Pancreas (tissue), 10 donors: Measurements from ENCODE around the gene STK38L. TPM values are rescaled to one million over a fixed set of nuclear protein-coding genes. Genes with fewer than 3 reads are reported as not detected.

ENCODE experiments used
- ATAC-seq, 4 donors: fragments of 200-7000 bp; cut with Tn5 transposase; one replicate each; pipeline versions ENCODE4 v1.8.0 to v1.9.1; 2020; ENCODE audit warnings: mild to moderate bottlenecking in 4 of 4, moderate library complexity in 4 of 4
- DNase-seq, 6 donors: peaks; one replicate each; pipeline ENCODE4 v3.0.0-alpha.2; 2020
- FAIRE-seq: peaks from 2 replicates; lab custom pipeline; 2012; peaks lifted over from hg19 to GRCh38; lab: Jason Lieb, UNC
- H3K27ac ChIP-seq, 4 donors: fragments of 200-600 bp; sonication (generic); 1 replicate in 3 of 4; 2 replicates in 1 of 4; pipeline versions ENCODE4 v1.5.0 to v1.8.0; 2020
- H3K27me3 ChIP-seq, 4 donors: fragments of 200-600 bp; one replicate each; pipeline ENCODE4 v1.8.0; 2021
- H3K36me3 ChIP-seq, 3 donors: fragments of 200-600 bp; sonication (generic) in 1 of 3; one replicate each; pipeline versions ENCODE4 v1.5.0 to v1.8.0; 2020 to 2021
- H3K4me1 ChIP-seq, 3 donors: fragments of 200-600 bp; one replicate each; pipeline ENCODE4 v1.8.0; 2021
- H3K4me3 ChIP-seq, 4 donors: fragments of 200-600 bp; sonication (generic) in 2 of 4; one replicate each; pipeline versions ENCODE4 v1.5.0 to v1.8.0; 2020 to 2021
- H3K9me3 ChIP-seq, 4 donors: fragments of 200-600 bp; one replicate each; pipeline ENCODE4 v1.8.0; 2021
- WGBS, 2 donors: extraction: QIAGEN DNeasy Blood & Tissue Kit; methylation state at CpG; one replicate each; pipeline ENCODE4 v1.1.7; 2013; 5-methylcytosine and 5-hydroxymethylcytosine counted together
- intact Hi-C, 3 donors: fragments of 100-400 bp; cut with DNase I; formaldehyde crosslinking; loops; one replicate each; pipeline versions ENCODE4 v1.11.1 to v1.14.2; 2022
- polyA plus RNA-seq, 2 donors: library from polyadenylated mRNA; stranded (reverse); fragments of 200-250 nt; gene quantifications; one replicate each; pipeline ENCODE4 v1.2.3, GENCODE V29; 2013
- total RNA-seq, 6 donors: library from RNA; stranded (reverse); fragmentation: NEBNext Ultra II Directional in 4 of 6; extraction: Animal tissue kit (Norgen Biotek cat#: 25700) in 4 of 6; gene quantifications; one replicate each; pipeline versions ENCODE4 v1.2.1 to v1.2.4, GENCODE V29; 2021 to 2023
- TF ChIP-seq, protein P1 (sequence below), 4 donors: fragments of 200-600 bp; sonication (generic) in 3 of 4; IDR thresholded peaks; one replicate each; pipeline versions ENCODE4 v1.5.0 to v1.8.0; 2021; ENCODE audit warnings: antibody characterized with exemption in 4 of 4
- donor health status: healthy with polysubstance abuse.
- donor health status: DM: no; HTN: no; CAD: no; lungs with moderate emphysema.
- donor health status: DM: no; HTN: no; CAD: no.
- donor health status: control.
- donor health status: control.
- donor health status: Bipolar disorder and iron deficiency.
- donor health status: DM: yes; HTN: yes; CAD: no.
- donor health status: DM: no; HTN: no; CAD: no.
- donor health status: DM: no; HTN: no; CAD: no.
- donor health status: DM: yes; HTN: yes; CAD: no.

STK38L gene
- total and polyA plus RNA-seq, 8 donors: 6.3 to 49.9 (median 12.0) TPM

DNA sequence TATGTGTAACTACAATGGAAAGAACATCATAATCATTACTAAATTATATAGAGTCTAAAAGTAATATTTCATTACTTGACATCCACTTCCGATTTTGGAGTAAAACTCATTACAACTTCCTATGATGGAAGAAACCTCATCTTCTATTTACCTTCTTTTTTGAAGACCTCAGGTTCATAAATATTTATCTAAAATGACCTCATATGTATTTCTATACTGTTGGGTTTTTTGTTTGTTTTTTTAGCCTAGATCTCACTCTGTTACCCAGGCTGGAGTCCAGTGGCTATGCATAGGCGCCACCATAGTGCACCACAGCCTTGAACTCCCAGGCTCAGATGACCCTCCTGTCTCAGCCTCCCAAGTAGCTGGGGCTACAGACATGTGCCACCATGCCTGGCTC lies 48.6 kb downstream of the STK38L start:
- Histone ChIP-seq H3K36me3 (no peaks in the 10 kb centered on the region), H3K27ac (peak overlapping the region in 2 of 4 donors; percentile 59 to 71), H3K4me3 (no peak overlapping the region), H3K27me3 (no peaks in the 10 kb centered on the region), H3K9me3 (no peaks in the 10 kb centered on the region), H3K4me1 (peaks cover 14 to 59% (median 51%) of the 10 kb centered on the region in 3 donors)
- TF ChIP-seq, protein P1, sequence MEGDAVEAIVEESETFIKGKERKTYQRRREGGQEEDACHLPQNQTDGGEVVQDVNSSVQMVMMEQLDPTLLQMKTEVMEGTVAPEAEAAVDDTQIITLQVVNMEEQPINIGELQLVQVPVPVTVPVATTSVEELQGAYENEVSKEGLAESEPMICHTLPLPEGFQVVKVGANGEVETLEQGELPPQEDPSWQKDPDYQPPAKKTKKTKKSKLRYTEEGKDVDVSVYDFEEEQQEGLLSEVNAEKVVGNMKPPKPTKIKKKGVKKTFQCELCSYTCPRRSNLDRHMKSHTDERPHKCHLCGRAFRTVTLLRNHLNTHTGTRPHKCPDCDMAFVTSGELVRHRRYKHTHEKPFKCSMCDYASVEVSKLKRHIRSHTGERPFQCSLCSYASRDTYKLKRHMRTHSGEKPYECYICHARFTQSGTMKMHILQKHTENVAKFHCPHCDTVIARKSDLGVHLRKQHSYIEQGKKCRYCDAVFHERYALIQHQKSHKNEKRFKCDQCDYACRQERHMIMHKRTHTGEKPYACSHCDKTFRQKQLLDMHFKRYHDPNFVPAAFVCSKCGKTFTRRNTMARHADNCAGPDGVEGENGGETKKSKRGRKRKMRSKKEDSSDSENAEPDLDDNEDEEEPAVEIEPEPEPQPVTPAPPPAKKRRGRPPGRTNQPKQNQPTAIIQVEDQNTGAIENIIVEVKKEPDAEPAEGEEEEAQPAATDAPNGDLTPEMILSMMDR (IDR thresholded peaks at IDR 0.05): no peak
- 57 to 76% methylated on average over 2 of the region's 2 CpGs for WGBS, 2 donors
- intact Hi-C loops: no loop called here
- ATAC-seq (peak in 1 of 4 donors; percentile 19), DNase-seq (no peak), FAIRE-seq (no peak)

GRCh38 chr12:27293463-27293862 lies 49.4 kb downstream of the STK38L start:
- no peaks in the 10 kb centered on the region for H3K27me3 ChIP-seq
- TF ChIP-seq, protein P1 (IDR thresholded peaks at IDR 0.05): no peak
- FAIRE-seq: no peak
- H3K4me1 ChIP-seq: peaks cover 14 to 59% (median 51%) of the 10 kb centered on the region in 3 donors
- 13 to 24% methylated on average over 3 of the region's 3 CpGs for WGBS, 2 donors
- no peaks in the 10 kb centered on the region for H3K36me3 ChIP-seq
- ATAC-seq: peak; percentile 81 to 93 (median 88)
- DNase-seq: peak; percentile 43 to 92 (median 82)
- no peaks in the 10 kb centered on the region for H3K9me3 ChIP-seq
- no peak overlapping the region for H3K4me3 ChIP-seq
- intact Hi-C loops: no loop called here
- H3K27ac ChIP-seq: peak overlapping the region in 3 of 4 donors; percentile 16 to 71 (median 59)

DNA sequence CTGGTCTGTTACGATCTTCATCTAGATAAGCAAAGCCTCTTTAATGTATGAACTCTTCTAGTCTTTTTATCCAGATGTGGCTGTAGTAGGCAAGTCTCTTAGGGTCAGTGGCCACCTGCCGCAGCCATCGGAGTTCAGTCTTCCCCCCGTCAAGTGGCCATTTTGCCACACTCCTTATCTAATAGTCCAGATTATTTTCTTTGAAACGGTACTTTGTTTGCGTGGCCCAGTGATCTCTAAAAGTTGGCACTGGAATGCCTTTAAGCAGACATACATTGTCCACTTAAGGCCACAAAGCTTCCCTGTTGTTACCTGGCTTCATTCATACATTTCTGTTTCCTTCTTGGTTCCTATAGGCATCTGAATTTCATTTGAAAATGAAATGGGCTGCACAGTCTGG lies 52.6 kb downstream of the STK38L start:
- TF ChIP-seq, protein P1 (IDR thresholded peaks at IDR 0.05): no peak
- H3K27ac ChIP-seq: no peak overlapping the region
- H3K4me3 ChIP-seq: no peak overlapping the region
- H3K4me1 ChIP-seq: peaks cover 9 to 30% (median 29%) of the 10 kb centered on the region in 3 donors
- WGBS, 2 donors: 45 to 53% methylated on average over 6 of the region's 6 CpGs
- intact Hi-C loops: no loop called here
- peaks cover 0 to 5% (median 0%) of the 10 kb centered on the region in 3 donors for H3K36me3 ChIP-seq
- FAIRE-seq (no peak), DNase-seq (no peak), ATAC-seq (no peak)
- no peaks in the 10 kb centered on the region for H3K9me3 ChIP-seq
- no peaks in the 10 kb centered on the region for H3K27me3 ChIP-seq

GRCh38 chr12:27297566-27297965 lies 53.5 kb downstream of the STK38L start:
- FAIRE-seq (no peak), ATAC-seq (no peak), DNase-seq (no peak)
- H3K4me3 ChIP-seq: no peak overlapping the region
- no peaks in the 10 kb centered on the region for H3K27me3 ChIP-seq
- H3K9me3 ChIP-seq: no peaks in the 10 kb centered on the region
- H3K36me3 ChIP-seq: peaks cover 0 to 5% (median 0%) of the 10 kb centered on the region in 3 donors
- H3K27ac ChIP-seq: no peak overlapping the region
- TF ChIP-seq, protein P1 (IDR thresholded peaks at IDR 0.05): no peak
- intact Hi-C loops: no loop called here
- 87 to 89% methylated on average over 4 of the region's 4 CpGs for WGBS, 2 donors
- H3K4me1 ChIP-seq: peaks cover 4 to 21% (median 20%) of the 10 kb centered on the region in 3 donors

GRCh38 chr12:27299102-27299501 lies 55.0 kb downstream of the STK38L start:
- no peak overlapping the region for H3K27ac ChIP-seq
- DNase-seq: no peak
- H3K36me3 ChIP-seq: peaks cover 0 to 5% (median 0%) of the 10 kb centered on the region in 3 donors
- TF ChIP-seq, protein P1 (IDR thresholded peaks at IDR 0.05): no peak
- 82 to 92% methylated on average over 1 of the region's 1 CpG for WGBS, 2 donors
- no peak overlapping the region for H3K4me3 ChIP-seq
- H3K9me3 ChIP-seq: no peaks in the 10 kb centered on the region
- H3K27me3 ChIP-seq: no peaks in the 10 kb centered on the region
- ATAC-seq: no peak
- intact Hi-C loops: no loop called here
- H3K4me1 ChIP-seq: peaks cover 0 to 14% (median 7%) of the 10 kb centered on the region in 3 donors
- FAIRE-seq: no peak
